ENCODE measurements around the gene MOCS2.
A peak's percentile ranks its signal among the peaks of the same experiment; 100 is the strongest.

Gene MOCS2

DNA sequence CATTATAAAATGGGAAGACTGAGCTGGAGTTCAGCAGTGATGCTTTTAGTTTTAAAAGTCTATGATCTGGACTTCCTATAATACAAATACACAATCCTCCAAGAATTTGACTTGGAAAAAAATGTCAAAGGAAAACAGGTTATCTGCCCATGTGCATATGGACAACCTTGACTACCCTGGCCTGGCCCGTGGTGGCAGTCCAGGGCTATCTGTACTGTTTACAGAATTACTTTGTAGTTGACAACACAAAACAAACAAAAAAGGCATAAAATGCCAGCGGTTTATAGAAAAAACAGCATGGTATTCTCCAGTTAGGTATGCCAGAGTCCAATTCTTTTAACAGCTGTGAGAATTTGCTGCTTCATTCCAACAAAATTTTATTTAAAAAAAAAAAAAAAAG lies 17.3 kb downstream of the MOCS2 start:
- DNase-seq, result no peak

DNA sequence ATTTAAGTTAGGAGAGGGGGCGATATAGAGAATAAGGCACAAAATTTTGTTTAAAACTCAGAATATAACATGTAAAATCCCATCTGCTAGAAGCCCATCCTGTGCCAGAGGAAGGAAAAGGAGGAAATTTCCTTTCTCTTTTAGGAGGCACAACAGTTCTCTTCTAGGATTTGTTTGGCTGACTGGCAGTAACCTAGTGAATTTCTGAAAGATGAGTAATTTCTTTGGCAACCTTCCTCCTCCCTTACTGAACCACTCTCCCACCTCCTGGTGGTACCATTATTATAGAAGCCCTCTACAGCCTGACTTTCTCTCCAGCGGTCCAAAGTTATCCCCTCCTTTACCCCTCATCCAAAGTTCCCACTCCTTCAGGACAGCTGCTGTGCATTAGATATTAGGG lies 18.3 kb downstream of the MOCS2 start:
- DNase-seq, result no peak

DNA sequence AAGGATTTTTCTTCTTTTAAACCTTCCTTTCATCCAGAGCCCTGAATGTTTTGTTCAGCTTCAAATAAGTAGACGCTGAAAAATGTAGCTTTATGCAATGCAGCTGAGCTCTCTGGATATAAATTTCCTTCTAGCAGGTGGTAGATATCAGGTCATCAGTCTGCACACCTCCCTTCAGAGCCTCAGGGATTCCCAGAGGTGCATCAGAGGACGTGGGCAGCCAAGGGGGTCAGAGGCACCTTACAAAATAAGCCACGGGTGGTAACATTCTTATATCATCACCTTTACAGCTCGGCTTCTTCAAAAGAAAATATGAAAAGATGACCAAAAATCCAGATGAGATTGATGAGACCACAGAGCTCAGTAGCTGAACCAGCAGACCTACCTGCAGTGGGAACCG lies 19.3 kb downstream of the MOCS2 start:
- DNase-seq, result no peak

DNA sequence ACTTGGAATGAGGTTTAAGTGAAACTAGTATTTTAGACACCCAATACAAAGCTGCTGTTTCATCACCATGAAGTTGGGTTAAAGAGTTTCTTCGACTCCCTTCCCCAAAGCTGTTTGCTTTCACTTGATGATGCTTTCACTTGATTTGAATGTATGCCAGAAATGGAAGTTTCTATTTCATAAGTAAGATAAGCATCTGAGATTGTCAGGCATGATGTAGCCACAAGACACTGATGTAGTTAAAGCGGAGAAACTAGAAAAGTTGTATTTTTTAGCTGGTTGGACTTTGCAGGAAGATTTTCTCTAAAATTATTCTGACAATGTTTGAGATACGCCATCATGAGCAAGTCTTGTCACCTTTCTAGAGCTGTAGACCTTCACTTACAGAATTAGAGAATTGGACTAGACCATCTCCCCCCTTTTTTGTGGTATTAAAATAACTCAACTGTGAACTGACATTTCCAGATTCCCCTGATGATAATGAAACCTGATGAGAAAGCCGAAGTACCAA lies 20.0 kb downstream of the MOCS2 start:
- DNase-seq, result no peak

DNA sequence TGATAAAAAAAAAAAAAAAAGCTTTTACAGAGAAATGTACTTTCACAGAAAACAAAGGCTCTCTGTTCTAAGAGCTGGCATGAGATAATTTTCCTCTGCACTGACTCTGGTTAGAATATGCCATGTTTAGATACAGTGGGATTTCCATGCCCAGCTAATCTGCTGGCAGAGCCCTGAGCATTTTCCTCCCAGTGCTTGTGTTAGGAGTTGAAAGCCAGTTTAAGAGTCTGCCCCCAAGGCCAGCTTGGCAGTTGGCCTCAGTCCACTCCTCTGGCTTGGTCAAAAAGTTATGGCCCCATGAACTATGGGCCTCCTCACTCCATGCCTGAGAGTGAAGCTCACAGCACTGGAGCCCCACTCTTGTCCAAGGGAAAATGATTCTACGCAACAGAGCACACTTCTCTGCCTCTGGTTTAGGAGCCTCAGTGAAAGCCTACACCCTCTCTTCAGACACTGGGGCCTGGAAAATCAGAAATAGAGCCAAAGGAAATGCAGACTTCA lies 21.9 kb downstream of the MOCS2 start:
- peak in 10 of 14 donors; percentile 13 to 49 (median 34) for DNase-seq

DNA sequence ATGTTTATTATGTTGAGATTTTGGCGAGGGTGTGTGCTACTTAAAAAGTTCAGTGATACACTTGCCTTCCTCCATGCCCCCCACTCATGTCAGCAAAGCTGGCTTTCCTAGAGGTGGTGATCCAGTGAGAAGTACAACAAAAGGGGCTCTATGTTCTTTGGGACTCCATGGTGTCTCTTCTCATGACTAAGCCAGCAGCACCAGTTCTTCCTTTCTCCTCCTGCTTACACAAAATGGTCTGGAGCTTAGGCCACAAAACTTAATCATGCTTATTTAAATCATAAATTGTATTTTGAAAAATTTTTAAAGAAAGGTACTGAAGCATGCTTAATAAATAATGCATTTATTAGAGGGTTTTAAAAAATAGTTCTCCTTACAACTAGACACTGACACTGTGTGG lies 22.4 kb downstream of the MOCS2 start:
- DNase-seq, result peak in 2 of 14 donors; percentile 10 to 16

DNA sequence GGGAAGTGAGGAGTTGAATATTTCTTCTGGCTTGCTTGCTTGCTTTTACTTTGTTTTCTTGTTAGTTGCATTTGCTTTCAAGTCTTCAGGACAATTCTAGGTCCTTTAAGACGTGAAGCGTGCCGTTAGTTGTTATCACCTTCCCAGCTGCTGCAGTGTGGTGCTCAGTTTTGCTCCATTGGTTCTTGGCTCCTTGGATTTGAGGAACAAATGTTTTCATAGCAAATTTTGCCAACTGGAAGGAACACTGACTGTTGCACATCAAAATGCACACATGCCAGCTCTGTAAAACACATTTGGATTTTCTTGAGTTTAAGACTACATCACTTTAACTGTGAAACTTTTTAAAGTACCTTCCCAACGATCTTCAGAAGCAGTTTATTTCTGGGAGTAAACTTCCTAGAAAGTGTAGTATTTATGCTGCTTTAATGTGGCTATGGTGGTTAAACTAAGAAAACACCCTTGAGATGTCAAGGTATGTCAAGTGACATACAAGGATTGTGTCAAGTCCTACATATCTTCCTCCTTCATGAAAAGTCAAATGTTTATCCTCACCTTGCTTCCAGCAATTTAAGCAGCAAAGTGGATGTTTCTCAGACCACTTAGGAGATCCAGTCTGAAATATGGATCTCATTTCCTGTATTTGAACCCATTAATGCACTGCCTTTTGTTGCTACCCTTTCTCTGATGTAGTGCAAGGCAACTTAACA lies 24.9 kb downstream of the MOCS2 start:
- DNase-seq, result no peak

DNA sequence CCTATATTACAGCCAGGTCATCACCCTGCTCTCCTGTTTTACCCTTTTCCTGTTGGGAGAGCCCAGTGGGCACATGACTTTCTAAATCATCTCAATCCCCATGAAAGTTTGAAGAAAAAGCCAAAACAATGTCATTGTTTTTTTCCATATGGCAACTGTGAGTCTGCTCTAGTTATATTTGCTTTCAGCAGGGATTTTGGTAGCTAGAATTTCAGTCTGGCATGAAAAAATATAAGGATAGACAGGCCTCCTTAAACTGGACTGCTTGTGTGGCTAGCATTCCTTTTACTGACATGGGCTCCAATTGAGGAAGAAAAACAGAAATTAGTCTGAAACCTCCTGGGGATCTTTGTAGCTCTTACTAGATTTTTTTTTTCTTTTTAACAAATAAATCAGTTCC lies 25.6 kb downstream of the MOCS2 start:
- no peak for DNase-seq

DNA sequence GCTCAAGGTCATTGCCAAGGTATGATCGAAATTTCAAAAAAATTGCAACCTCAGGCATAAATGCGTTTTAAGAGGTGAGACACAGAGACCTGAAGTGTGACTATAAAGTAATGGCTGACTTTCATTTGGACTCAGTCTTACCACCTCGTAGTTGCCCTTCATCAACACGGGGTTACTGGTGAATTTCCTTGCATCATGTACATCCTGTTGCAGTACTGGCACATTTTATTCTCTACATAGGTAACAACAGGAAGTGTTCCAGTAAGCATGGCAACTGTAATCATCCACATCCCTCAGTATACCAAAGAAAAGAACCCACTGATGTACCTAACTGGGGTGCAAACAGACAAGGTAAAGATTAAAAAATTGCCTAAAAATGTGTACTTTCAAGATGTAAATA lies 29.3 kb downstream of the MOCS2 start:
- DNase-seq, result no peak

DNA sequence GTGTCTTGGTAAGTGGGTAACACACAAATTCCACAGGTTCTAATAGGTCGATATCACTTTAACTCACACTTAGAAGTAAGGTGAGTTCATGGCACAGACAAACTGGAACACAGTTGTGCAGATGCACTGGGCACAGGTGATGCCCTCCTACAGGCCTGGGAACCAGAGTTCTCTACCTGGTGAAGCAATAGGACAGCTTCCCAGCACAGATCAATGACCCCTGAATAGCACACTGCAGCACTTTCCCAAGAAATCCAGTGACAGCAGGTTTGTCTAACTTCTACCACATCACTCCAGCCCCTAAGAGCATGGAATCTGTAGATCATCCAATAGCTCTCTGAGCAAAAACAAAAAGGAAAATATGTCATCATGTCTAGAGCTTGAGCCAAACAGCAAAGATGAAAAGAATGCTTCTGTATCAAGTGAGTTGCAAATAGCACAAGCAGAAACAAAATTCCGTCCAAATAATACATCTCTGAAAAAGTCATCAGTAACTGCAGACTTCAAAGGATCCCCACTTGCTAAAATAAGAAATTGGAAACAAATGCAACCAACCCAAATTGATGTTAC lies 33.5 kb downstream of the MOCS2 start:
- no peak for DNase-seq

DNA sequence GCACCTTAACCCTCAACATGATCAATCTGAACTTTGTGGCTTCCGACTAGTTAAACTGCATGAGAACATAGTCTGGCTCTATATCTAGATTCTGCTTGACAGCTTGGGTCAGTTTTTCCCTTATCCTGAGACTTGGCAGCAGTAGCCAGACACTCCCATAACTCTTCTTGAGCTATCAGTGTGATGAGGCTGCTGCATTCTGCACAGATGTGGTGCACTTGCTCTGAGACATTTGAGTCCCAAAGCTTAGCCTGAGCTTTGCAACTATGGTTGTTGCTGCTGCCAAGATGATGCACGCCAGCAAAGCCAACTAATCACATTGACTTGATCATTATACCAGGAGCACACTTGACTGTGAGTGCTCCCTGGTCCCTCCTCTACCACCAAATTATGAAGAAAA lies 36.2 kb downstream of the MOCS2 start:
- DNase-seq, result no peak

DNA sequence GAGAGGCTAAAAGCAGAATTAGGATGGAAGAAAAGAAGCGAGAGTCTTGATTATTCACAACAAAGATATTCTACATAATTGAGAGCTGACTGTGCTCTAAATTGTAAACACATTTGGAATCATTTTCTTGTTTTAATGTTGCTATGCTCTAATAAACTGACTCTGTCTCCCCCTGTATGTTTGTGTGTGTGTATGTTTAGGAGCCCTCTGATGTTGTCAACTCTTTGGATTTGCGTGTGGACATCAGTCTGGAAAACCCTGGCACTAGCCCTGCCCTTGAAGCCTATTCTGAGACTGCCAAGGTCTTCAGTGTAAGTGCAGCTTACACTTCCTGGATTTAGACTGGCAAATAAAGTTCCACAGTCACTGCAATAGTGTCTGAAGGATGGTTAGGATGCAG lies 37.8 kb downstream of the MOCS2 start:
- no peak for DNase-seq

DNA sequence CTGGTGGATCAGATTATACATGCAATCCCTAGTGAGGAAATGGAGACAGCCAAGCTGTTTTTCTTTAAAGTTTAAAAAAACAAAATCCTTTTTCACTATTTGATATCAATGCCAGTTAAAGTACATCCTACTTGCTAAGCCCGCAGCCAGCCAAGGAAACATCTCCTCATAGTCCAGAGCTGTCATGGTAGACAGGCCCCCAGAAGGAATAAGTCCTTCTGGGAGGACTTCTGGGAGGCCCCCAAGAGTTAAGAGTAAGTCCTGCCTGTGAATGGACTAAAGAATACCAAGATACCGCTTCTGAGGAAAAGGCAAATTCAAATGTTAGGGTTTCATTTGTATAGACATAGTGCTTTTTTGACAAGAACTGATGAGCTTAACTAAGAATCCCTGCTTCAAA lies 38.3 kb downstream of the MOCS2 start:
- DNase-seq, result no peak

DNA sequence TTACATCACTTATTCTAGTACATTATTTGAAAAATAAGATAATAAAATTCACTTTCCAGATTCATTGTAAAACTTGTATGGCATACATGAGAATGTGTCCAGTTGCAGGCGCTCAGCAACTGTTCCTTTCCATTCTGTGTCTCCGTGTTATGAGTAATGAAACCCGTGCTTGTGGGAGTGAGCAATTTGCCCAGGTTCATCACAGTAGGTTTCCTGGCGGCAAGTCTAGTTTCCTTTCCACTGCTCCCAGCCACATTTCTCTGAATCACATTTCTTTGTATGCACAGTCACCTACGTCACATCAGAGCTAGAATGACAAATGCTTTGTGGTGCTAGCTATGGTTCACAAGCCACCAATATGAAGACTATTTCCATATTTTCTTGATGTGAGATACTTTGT lies 39.9 kb downstream of the MOCS2 start:
- no peak for DNase-seq

DNA sequence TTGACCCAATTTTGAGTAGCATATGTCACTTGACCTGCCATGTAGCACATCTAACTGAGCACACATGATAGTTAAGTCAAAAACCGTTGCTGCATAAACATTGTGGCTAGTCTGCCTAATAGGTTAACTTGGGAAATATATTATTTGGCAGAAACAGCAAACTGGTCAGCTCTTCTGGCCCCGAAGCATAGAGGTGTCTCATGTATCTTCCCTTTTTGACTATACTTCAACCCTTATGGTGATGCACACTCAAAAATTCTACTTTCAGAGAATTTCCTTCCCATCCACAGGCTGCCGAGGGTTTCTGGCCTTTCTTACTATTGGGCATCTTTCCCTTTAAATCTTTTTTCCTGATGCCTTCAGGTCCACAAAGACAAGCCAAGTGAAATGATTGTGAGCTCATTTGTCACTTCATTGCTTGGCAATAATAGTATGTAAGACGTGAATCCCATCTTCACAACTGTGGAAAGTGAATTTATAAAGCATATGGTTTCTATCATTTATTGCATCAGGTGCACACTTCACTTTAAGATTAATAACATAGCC lies 41.2 kb downstream of the MOCS2 start:
- no peak for DNase-seq

DNA sequence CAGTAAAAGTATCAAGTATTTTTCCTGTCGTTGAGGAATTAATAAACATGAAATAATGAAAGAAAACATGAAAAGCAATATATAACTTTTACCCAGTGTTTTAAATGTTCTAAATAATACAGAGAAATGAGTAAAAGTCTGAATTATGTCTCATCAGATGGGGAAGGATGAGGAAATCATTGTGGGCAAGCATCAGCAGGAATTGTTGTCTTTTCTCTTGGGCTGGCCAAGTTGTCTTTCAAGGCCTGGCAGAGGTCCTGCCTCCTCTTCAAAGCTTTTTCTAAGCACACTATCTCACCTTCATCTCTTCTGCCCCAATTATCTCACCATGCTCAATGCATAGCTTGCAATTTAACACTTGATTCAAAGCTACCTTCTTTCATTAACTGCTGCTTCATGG lies 41.9 kb downstream of the MOCS2 start:
- DNase-seq, result no peak

DNA sequence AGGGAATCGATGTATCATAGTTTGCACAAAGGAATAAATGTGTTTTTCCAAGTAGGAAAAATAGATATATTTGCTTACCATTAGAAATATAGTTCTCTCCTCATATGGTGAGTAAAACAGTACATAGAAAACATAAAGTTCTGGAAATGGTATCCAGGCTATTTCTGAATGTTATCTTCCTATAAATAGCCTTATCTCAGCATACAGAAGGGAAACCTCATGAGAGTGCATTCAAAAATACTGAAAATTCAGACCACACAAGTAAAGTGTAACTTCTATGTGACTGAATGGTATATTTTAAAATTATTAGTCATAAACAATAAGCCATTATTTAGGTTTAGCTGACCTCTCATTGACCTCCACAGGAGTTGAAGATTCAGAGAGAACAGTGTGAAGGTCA lies 43.5 kb downstream of the MOCS2 start:
- DNase-seq, result no peak

DNA sequence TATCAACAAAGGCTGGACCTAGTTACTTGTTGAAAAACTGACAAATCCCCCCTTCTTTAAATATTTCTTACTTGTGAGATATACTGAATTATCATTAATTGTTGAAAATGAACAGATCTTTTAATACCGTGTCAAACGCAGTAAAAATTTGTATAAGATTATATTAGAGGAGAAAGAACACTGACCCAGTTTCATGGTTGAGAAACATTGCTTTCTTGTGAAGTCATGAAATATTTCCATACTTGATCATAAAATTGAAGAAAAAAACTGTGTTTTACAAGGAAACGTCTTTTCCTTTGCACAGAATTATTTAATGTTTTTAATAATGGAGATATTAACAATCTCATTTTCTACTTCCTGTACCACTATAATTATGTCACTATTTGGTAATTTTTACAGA lies 45.8 kb downstream of the MOCS2 start:
- no peak for DNase-seq

DNA sequence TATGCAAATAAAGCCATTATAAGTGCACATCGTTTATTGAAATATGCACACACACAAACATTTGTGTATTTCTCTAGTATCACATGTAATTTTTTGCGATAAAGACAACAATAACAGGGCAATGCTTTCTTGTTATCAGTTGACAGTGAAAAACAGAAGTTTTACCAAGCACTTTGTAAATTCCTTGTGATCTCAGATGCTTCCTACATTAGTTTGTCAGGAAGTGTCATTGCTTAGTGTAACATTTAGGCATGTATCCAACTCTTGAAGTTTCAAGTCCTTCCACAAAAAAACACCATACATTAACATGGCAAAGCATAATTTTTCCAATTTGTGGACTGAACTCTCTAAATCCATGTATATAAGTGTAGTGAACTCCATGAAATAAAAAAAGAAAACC lies 46.4 kb downstream of the MOCS2 start:
- no peak for DNase-seq

DNA sequence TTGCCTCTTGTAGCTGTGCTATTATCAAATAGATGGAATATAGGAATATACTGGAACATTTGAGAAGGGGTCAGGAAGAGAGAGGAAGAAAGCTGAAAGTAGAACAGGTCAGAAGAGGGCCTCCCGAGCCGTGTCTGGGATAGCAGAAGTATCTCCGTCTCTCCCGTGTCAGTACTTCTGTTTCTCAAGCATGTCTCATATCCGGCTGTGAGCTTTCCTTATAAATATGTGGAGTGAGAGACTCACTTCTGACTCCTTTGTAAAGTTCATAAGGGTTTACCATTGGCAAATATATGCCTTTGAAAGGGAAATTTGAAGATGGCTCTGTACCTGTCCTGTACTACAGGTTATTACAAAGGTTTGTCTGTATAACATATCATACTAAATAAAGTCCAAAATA lies 50.3 kb downstream of the MOCS2 start:
- no peak for DNase-seq

DNA sequence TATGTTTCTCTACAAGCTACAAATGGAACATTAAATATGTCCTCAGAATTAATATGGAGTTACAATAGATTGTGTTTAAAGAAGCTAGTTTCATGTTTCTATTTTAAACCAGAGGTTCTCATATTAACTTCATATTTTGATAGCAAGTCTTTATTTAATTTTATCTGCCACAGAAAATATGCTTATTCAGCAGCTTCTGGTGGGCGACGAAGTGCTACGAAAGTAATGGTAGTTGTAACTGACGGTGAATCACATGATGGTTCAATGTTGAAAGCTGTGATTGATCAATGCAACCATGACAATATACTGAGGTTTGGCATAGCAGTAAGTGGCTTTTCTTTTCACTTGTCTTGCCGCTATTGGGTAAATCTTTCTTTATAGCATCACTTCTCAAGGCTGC lies 54.2 kb downstream of the MOCS2 start:
- no peak for DNase-seq

DNA sequence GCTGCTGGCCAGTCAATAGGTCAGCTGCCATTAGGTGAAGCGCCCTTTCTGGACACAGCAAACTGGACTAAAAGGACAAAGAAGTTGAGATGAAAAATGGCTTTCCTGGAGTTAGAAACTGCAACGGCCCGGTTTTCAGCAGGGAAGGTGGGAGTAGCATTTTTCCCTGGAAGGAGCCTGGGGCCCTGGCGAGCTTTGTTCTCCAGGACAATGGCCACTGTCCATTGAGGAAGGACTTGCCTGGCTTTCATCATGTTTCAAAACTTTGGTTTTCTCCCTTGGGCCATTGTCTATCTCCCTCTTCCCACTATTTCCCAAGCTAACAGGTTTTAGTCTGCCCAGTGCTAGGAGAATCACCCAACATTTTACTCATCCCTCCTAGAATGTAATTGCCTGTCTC lies 56.2 kb downstream of the MOCS2 start:
- DNase-seq, result no peak

DNA sequence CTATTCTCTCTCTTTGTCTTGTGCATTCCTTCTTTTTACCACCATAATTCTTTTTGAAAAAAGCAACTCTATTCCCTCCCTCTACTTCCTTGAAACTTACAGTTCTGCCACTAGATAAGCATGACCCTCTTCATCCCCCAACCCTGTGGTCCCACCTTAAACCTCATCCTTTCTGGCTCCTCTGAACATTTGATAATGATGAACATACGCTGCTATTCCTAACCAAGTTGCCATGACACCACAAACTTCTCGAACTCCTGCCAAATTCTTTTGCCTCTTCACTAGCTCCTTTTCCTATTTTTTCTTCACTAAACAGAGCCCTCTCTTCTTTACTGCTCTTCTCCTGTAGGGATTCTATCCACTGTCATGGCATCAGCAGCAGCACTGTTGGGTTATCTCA lies 57.1 kb downstream of the MOCS2 start:
- no peak for DNase-seq

DNA sequence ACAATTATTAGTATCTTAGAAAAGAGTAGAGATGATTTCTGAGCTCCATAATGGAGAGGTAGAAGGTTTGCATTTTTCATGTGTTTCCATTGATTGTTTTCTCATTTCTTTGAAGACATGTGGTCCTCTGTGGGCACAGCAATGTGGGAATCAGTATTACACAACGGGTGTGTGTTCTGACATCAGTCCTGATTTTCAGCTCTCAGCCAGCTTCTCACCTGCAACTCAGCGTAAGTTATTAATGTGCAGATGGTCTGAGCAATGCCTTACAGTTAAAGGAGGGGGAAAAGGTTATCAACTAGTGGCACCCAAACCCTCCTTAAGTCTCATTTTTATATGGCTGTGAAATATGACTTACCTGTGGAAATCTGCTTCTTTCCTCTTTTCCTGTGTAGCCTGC lies 61.3 kb downstream of the MOCS2 start:
- DNase-seq, result no peak

Measured in C1 segment of cervical spinal cord (tissue), 14 donors.